GM21737 (cell line): Measurements from ENCODE around the gene MCU.
A peak's percentile ranks its signal among the peaks of the same experiment; 100 is the strongest.
"Not testable (repeated sequence)": the region's sequence is repeated elsewhere in the genome, so short reads cannot be mapped to it uniquely, and the experiment has no call there.

Source experiments
- ATAC-seq: cut with Tn5 transposase; IDR thresholded peaks from one replicate; pipeline ENCODE4 v1.9.1; 2021; ENCODE audit warnings: mild to moderate bottlenecking, moderate library complexity; ENCODE audit not compliant: unreplicated experiment

MCU gene

GRCh38 chr10:72729528-72729927 lies 37.6 kb downstream of the MCU start:
- peak; percentile 77 for ATAC-seq

- ATAC-seq, result no peak
Measured at GRCh38 chr10:72730479-72730878, 38.5 kb downstream of the MCU start.

GRCh38 chr10:72731916-72732419 lies 40.0 kb downstream of the MCU start:
- no peak for ATAC-seq

- ATAC-seq, result no peak
Measured at GRCh38 chr10:72732521-72732920, 40.6 kb downstream of the MCU start.

GRCh38 chr10:72733989-72734388 lies 42.0 kb downstream of the MCU start:
- no peak for ATAC-seq

- ATAC-seq, result no peak
Measured at GRCh38 chr10:72735288-72735936, 43.5 kb downstream of the MCU start.

- no peak for ATAC-seq
Measured at GRCh38 chr10:72736176-72736827, 44.4 kb downstream of the MCU start.

- no peak for ATAC-seq
Measured at GRCh38 chr10:72736828-72737220, 44.9 kb downstream of the MCU start.

- ATAC-seq, result not testable (repeated sequence)
Measured at GRCh38 chr10:72737357-72737756, 45.4 kb downstream of the MCU start.

- no peak for ATAC-seq
Measured at GRCh38 chr10:72738486-72738885, 46.5 kb downstream of the MCU start.

GRCh38 chr10:72740528-72740927 lies 48.6 kb downstream of the MCU start:
- ATAC-seq, result no peak

GRCh38 chr10:72742092-72742491 lies 50.1 kb downstream of the MCU start:
- ATAC-seq, result no peak

- ATAC-seq, result no peak
Measured at GRCh38 chr10:72742797-72743196, 50.9 kb downstream of the MCU start.

GRCh38 chr10:72744566-72744965 lies 52.6 kb downstream of the MCU start:
- no peak for ATAC-seq

- no peak for ATAC-seq
Measured at GRCh38 chr10:72746426-72747363, 54.8 kb downstream of the MCU start.

- no peak for ATAC-seq
Measured at GRCh38 chr10:72747521-72747920, 55.6 kb downstream of the MCU start.

- ATAC-seq, result no peak
Measured at GRCh38 chr10:72753760-72754231, 61.9 kb downstream of the MCU start.

GRCh38 chr10:72754275-72755032 lies 62.5 kb downstream of the MCU start:
- ATAC-seq, result no peak

GRCh38 chr10:72756674-72757385 lies 64.9 kb downstream of the MCU start:
- ATAC-seq, result no peak

- ATAC-seq, result no peak
Measured at GRCh38 chr10:72757732-72758131, 65.8 kb downstream of the MCU start.
